IMR-90 (cell line): ENCODE measurements around the gene KNL1. TPM values are rescaled to one million over a fixed set of nuclear protein-coding genes. Genes with fewer than 3 reads are reported as not detected.
"Not testable (repeated sequence)": the region's sequence is repeated elsewhere in the genome, so short reads cannot be mapped to it uniquely, and the experiment has no call there.

Experiments
- ATAC-seq: fragments of 200-7000 bp; cut with Tn5 transposase; 2 replicates; pipeline ENCODE4 v1.9.1; 2020; ENCODE audit warnings: low read depth, mild to moderate bottlenecking, moderate library complexity
- BruUV-seq: library from RNA; stranded (reverse); fragments of 400-500 nt; replicated peaks from 2 replicates; lab custom pipeline; 2021; lab: Mats Ljungman, UMichigan
- CTCF ChIA-PET: fragments of 300-600 bp; formaldehyde crosslinking; extraction: SDS; loops from one replicate; lab custom pipeline; 2021; ENCODE audit warnings: antibody characterized with exemption; lab: Yijun Ruan, JAX
- POLR2A ChIA-PET: fragments of 300-600 bp; sonication (Branson Sonifier 250); formaldehyde crosslinking; loops from one replicate; lab custom pipeline; 2022; ENCODE audit warnings: antibody characterized with exemption; ENCODE audit not compliant: unreplicated experiment; lab: Charles Lee
- DNase-seq: peaks from one replicate; pipeline ENCODE4 v3.0.0; 2013
- H2AFZ ChIP-seq: replicated peaks from 2 replicates; pipeline ENCODE3; 2013; ENCODE audit warnings: low read length, mild to moderate bottlenecking; ENCODE audit not compliant: poor library complexity
- H2AK5ac ChIP-seq: 2 replicates; pipeline ENCODE4 v1.6.1; 2013; ENCODE audit warnings: low read depth, low read length, inconsistent platforms
- H2AK9ac ChIP-seq: replicated peaks from 2 replicates; pipeline ENCODE3; 2013; ENCODE audit warnings: mild to moderate bottlenecking, low read depth, low read length, moderate library complexity; ENCODE audit not compliant: poor library complexity
- H2BK120ac ChIP-seq: 2 replicates; pipeline ENCODE4 v1.6.1; 2013; ENCODE audit warnings: low read depth, low read length, inconsistent platforms
- H2BK15ac ChIP-seq: 3 replicates; pipeline ENCODE4 v1.6.1; 2013; ENCODE audit warnings: low read depth, low read length, inconsistent platforms
- H2BK20ac ChIP-seq: 2 replicates; pipeline ENCODE4 v1.6.1; 2013; ENCODE audit warnings: low read depth, mild to moderate bottlenecking, inconsistent platforms, low read length, moderate library complexity
- H2BK5ac ChIP-seq: 2 replicates; pipeline ENCODE4 v1.6.1; 2013; ENCODE audit warnings: mild to moderate bottlenecking, low read depth, low read length, inconsistent platforms; ENCODE audit not compliant: poor library complexity, severe bottlenecking
- H3K14ac ChIP-seq: replicated peaks from 2 replicates; pipeline ENCODE4 v1.6.1; 2013; ENCODE audit warnings: low read depth, low read length, inconsistent platforms
- H3K18ac ChIP-seq: 2 replicates; pipeline ENCODE4 v1.6.1; 2013; ENCODE audit warnings: low read depth, low read length, control low read depth
- H3K23ac ChIP-seq: 2 replicates; pipeline ENCODE4 v1.6.1; 2013; ENCODE audit warnings: low read depth, low read length, inconsistent platforms
- H3K27ac ChIP-seq: 2 replicates; pipeline ENCODE4 v1.5.1; 2013; ENCODE audit warnings: mild to moderate bottlenecking, control low read depth, low read length; ENCODE audit not compliant: insufficient read depth
- H3K27me3 ChIP-seq: 2 replicates; pipeline ENCODE4 v1.6.1; 2013; ENCODE audit warnings: low read length; ENCODE audit not compliant: control insufficient read depth, insufficient read depth
- H3K36me3 ChIP-seq: 2 replicates; pipeline ENCODE4 v1.6.1; 2013; ENCODE audit warnings: low read length, mixed read lengths; ENCODE audit not compliant: control insufficient read depth, insufficient read depth
- H3K4ac ChIP-seq: 2 replicates; pipeline ENCODE4 v1.6.1; 2013; ENCODE audit warnings: low read depth, low read length, inconsistent platforms
- H3K4me1 ChIP-seq: 2 replicates; pipeline ENCODE4 v1.6.1; 2013; ENCODE audit warnings: low read length, mixed read lengths; ENCODE audit not compliant: control insufficient read depth, insufficient read depth
- H3K4me2 ChIP-seq: 2 replicates; pipeline ENCODE4 v1.6.1; 2013; ENCODE audit warnings: low read depth, mild to moderate bottlenecking, control low read depth, low read length, moderate library complexity
- H3K4me3 ChIP-seq: 2 replicates; pipeline ENCODE4 v1.5.1; 2013; ENCODE audit warnings: low read depth, mild to moderate bottlenecking, control low read depth, low read length, moderate library complexity; ENCODE audit not compliant: insufficient read depth
- H3K56ac ChIP-seq: 2 replicates; pipeline ENCODE4 v1.6.1; 2013; ENCODE audit warnings: low read length, inconsistent platforms; ENCODE audit not compliant: insufficient read depth; ENCODE audit errors: extremely low read depth
- H3K79me1 ChIP-seq, 2 experiments: 2 replicates each; pipeline ENCODE4 v1.6.1; 2013; ENCODE audit warnings: low read length in 2 of 2, inconsistent platforms in 1 of 2, low read depth in 1 of 2
- H3K9ac ChIP-seq: 2 replicates; pipeline ENCODE4 v1.6.1; 2013; ENCODE audit warnings: low read depth, low read length, control low read depth
- H3K9me1 ChIP-seq: 2 replicates; pipeline ENCODE4 v1.6.1; 2013; ENCODE audit warnings: low read length, inconsistent platforms; ENCODE audit not compliant: insufficient read depth
- H3K9me3 ChIP-seq: 2 replicates; pipeline ENCODE4 v1.6.1; 2013; ENCODE audit warnings: low read length; ENCODE audit not compliant: control insufficient read depth, insufficient read depth
- H4K20me1 ChIP-seq: 2 replicates; pipeline ENCODE4 v1.6.1; 2013; ENCODE audit warnings: low read length, inconsistent platforms; ENCODE audit not compliant: insufficient read depth
- H4K5ac ChIP-seq: 2 replicates; pipeline ENCODE4 v1.6.1; 2013; ENCODE audit warnings: mild to moderate bottlenecking, low read depth, low read length, control low read depth
- H4K8ac ChIP-seq, 2 experiments: 2 replicates each; pipeline ENCODE4 v1.6.1; 2013; ENCODE audit warnings: low read depth in 2 of 2, low read length in 2 of 2, control low read depth in 1 of 2, inconsistent platforms in 1 of 2
- H4K91ac ChIP-seq: 2 replicates; pipeline ENCODE4 v1.6.1; 2013; ENCODE audit warnings: low read depth, low read length, inconsistent platforms; ENCODE audit not compliant: insufficient read depth
- WGBS, 2 experiments: methylation state at CpG; one replicate each; pipeline versions ENCODE4 v1.1.5 to v1.1.7; 2013; ENCODE audit warnings: missing lambda C conversion rate in 2 of 2; ENCODE audit not compliant: insufficient read length in 1 of 2; ENCODE audit errors: extremely low coverage in 2 of 2; 5-methylcytosine and 5-hydroxymethylcytosine counted together
- dilution Hi-C: fragments of 300-500 bp; cut with HindIII; formaldehyde crosslinking; loops from one replicate; pipeline ENCODE4 v1.14.3; 2018; ENCODE audit warnings: low sequenced_read_pairs; ENCODE audit not compliant: unreplicated experiment
- in situ Hi-C: fragments of 300-500 bp; cut with MboI; formaldehyde crosslinking; loops from 3 replicates; pipeline ENCODE4 v1.14.3; 2019; ENCODE audit warnings: low sequenced_read_pairs, inconsistent platforms, mixed read lengths
- intact Hi-C: fragments of 100-400 bp; cut with micrococcal nuclease; formaldehyde crosslinking; loops from 2 replicates; pipeline ENCODE4 v1.10.0; 2022
- polyA plus RNA-seq, 3 experiments: library from polyadenylated mRNA; depleted of rRNA; stranded (reverse); fragments of >200 nt; gene quantifications; 2 replicates each; pipeline ENCODE4 v1.2.3, GENCODE V29; 2012; ENCODE audit warnings: low replicate concordance in 1 of 3
- total RNA-seq: library from RNA; depleted of rRNA; stranded (reverse); fragments of >200 nt; gene quantifications from 2 replicates; pipeline ENCODE4 v1.2.3, GENCODE V29; 2012

KNL1 gene
- total and polyA plus RNA-seq, 2 of the 4 experiments (the other 2 are of a cell fraction) = 3.1 to 25.1 TPM

DNA sequence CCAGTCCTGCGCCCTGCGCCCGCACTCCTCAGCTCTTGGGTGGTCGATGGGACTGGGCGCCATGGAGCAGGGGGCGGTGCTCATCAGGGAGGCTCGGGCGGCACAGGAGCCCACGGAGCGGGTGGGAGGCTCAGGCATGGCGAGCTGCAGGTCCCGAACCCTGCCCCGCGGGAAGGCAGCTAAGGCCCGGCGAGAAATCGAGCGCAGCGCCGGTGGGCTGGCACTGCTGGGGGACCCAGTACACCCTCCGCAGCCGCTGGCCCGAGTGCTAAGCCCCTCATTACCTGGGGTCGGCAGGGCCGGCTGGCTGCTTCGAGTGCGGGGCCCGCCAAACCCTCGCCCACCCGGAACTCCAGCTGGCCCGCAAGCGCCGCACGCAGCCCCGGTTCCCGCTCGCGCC, 82.9 kb downstream of the KNL1 start:
- intact Hi-C loops = loop anchor here (5.0 kb wide), 1 partner anchor 215 kb away; the partner anchor contains the start of gene VPS18
- H3K56ac ChIP-seq, H2BK120ac ChIP-seq, H3K23ac ChIP-seq, H3K9me3 ChIP-seq, in situ Hi-C loops, H4K91ac ChIP-seq, H3K9ac ChIP-seq, H3K4me2 ChIP-seq, H2BK5ac ChIP-seq, H3K4me3 ChIP-seq, H3K9me1 ChIP-seq, H3K27me3 ChIP-seq, ATAC-seq, H4K5ac ChIP-seq, H2BK15ac ChIP-seq, DNase-seq, H3K18ac ChIP-seq, H2AK5ac ChIP-seq, H2AK9ac ChIP-seq, H3K14ac ChIP-seq, H2BK20ac ChIP-seq, H3K4me1 ChIP-seq, BruUV-seq, H3K79me1 ChIP-seq, dilution Hi-C loops, H4K8ac ChIP-seq, H3K27ac ChIP-seq, CTCF ChIA-PET, H4K20me1 ChIP-seq, H3K36me3 ChIP-seq, H3K4ac ChIP-seq, H2AFZ ChIP-seq, POLR2A ChIA-PET: not testable (repeated sequence)
- WGBS, 2 experiments = 98% methylated on average over 10 of the region's 38 CpGs; no CpG with 5 or more reads in 1 of the 2 experiments
